GM11168 (cell line): ENCODE data around the gene LEF1.

Experiments used
- in situ Hi-C: fragments of 300-500 bp; cut with MboI; formaldehyde crosslinking; loops from one replicate; pipeline ENCODE4 v1.12.0; 2022; ENCODE audit warnings: low sequenced_read_pairs; ENCODE audit not compliant: unreplicated experiment

The LEF1 gene

GRCh38 chr4:108152980-108153379, 15.8 kb downstream of the LEF1 start:
- in situ Hi-C loops, result no loop called here

- in situ Hi-C loops, result no loop called here
Observed at GRCh38 chr4:108149588-108150380, 18.9 kb downstream of the LEF1 start.

GRCh38 chr4:108148316-108148715, 20.4 kb downstream of the LEF1 start:
- in situ Hi-C loops, result no loop called here

GRCh38 chr4:108146819-108147218, 21.9 kb downstream of the LEF1 start:
- in situ Hi-C loops, result no loop called here

- in situ Hi-C loops, result no loop called here
Observed at GRCh38 chr4:108146336-108146735, 22.4 kb downstream of the LEF1 start.

GRCh38 chr4:108144451-108144850, 24.3 kb downstream of the LEF1 start:
- in situ Hi-C loops, result no loop called here

- in situ Hi-C loops, result no loop called here
Observed at GRCh38 chr4:108143515-108143914, 25.2 kb downstream of the LEF1 start.

GRCh38 chr4:108142870-108143269, 25.9 kb downstream of the LEF1 start:
- in situ Hi-C loops, result no loop called here

- in situ Hi-C loops, result no loop called here
Observed at GRCh38 chr4:108141213-108141950, 27.4 kb downstream of the LEF1 start.

GRCh38 chr4:108140328-108140727, 28.4 kb downstream of the LEF1 start:
- in situ Hi-C loops, result no loop called here

- in situ Hi-C loops, result no loop called here
Observed at GRCh38 chr4:108139089-108139488, 29.6 kb downstream of the LEF1 start.

GRCh38 chr4:108135549-108136209, 33.1 kb downstream of the LEF1 start:
- in situ Hi-C loops, result no loop called here

- in situ Hi-C loops, result no loop called here
Observed at GRCh38 chr4:108130955-108131354, 37.8 kb downstream of the LEF1 start.

- in situ Hi-C loops, result no loop called here
Observed at GRCh38 chr4:108129196-108129595, 39.5 kb downstream of the LEF1 start.

- in situ Hi-C loops, result no loop called here
Observed at GRCh38 chr4:108126806-108127205, 41.9 kb downstream of the LEF1 start.

GRCh38 chr4:108120789-108121188, 47.9 kb downstream of the LEF1 start:
- in situ Hi-C loops, result no loop called here

GRCh38 chr4:108119199-108119800, 49.4 kb downstream of the LEF1 start:
- in situ Hi-C loops, result no loop called here

- in situ Hi-C loops, result no loop called here
Observed at GRCh38 chr4:108118505-108118904, 50.2 kb downstream of the LEF1 start.

GRCh38 chr4:108117418-108118182, 51.1 kb downstream of the LEF1 start:
- in situ Hi-C loops, result no loop called here
